ENCODE measurements around the gene GRIK5.
"Not testable (repeated sequence)": the region's sequence is repeated elsewhere in the genome, so short reads cannot be mapped to it uniquely, and the experiment has no call there.

The GRIK5 gene

DNA sequence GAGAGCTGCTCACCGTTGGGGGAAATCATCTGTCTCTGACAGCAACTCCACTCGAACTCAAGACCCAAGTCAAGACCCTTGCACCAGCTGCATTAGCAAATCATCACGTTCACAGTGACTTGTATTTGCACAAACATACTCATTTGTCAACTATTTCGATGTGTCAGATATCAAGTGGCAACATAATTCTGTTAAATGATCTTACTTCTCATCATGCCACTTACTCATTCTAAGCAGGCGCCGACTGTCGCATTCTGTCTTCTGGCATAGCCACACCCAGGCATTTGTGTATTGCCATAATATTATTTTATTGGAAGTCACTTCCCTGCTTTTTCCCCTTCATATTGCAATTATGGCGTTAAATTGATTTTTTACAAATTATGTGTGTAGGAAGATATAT lies 53.0 kb downstream of the GRIK5 start:
- no peak for DNase-seq (ENCODE audit: low read depth)

- not testable (repeated sequence) for DNase-seq (ENCODE audit: low read depth)
Observed at GRCh38 chr19:42012747-42013146, 57.3 kb downstream of the GRIK5 start.

DNA sequence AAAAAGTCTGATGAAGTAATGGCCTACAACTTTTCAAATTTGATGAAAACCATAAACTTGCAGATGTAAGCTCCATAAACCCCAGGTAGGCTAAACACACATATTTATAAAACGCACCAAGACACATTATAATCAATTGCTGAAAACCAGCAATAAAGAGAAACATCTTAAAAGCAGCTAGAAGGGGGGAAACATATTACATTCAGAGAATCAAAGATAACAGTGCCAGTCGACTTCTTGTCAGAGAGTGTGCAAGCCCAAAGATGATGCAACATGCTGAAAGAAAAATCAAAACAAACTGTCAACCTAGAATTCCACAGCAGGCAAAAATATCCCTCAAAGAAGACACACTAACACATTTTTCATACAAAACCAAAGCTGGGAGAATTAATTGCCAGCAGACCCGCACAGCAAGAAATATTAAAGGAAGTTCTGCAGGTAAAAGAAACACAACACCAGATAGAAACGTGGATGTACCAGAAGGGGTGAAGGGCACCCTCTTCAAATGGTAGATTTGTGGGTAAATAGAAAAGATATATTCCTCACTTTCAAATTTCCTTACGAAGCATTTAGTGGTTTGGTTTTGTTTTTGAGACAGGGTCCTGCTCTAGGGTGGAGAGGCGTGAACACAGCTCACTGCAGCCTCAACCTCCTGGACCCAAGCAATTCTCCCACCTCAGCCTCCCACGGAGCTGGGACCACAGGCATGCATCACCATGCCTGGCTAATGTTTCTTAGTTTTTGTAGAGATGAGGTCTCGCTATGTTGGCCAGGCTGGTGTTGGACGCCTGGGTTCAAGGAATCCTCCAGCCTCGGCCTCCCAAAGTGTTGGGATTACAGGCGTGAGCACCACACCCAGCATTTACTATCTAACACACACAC lies 59.5 kb downstream of the GRIK5 start:
- DNase-seq (ENCODE audit: low read depth) = peak; percentile 25

- no peak for DNase-seq (ENCODE audit: low read depth)
Observed at GRCh38 chr19:42006569-42006968, 63.4 kb downstream of the GRIK5 start.

DNA sequence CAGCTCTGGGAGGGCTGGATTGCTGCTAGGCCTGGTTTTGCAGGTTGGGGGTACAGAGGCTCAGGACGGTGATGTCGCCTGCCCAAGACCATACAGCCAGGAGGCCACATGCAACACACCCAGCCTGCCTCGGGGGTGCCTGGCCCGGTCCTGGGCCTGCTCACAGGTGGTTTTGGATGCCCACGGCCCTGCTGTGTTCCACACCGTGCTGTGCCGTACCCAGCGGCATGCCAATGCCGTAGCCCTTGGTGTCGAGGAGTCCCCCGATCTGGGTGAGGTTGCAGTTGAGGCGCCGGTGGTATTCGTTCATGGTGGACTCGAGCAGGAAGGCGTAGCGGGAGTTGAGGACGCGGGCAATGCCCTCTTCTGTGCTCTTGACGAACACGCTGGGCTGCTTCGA lies 64.5 kb downstream of the GRIK5 start:
- DNase-seq (ENCODE audit: low read depth) = no peak

- DNase-seq (ENCODE audit: low read depth) = no peak
Observed at GRCh38 chr19:42003506-42004294, 66.3 kb downstream of the GRIK5 start.

- no peak for DNase-seq (ENCODE audit: low read depth)
Observed at GRCh38 chr19:41999878-42000208, 70.2 kb downstream of the GRIK5 start.

DNA sequence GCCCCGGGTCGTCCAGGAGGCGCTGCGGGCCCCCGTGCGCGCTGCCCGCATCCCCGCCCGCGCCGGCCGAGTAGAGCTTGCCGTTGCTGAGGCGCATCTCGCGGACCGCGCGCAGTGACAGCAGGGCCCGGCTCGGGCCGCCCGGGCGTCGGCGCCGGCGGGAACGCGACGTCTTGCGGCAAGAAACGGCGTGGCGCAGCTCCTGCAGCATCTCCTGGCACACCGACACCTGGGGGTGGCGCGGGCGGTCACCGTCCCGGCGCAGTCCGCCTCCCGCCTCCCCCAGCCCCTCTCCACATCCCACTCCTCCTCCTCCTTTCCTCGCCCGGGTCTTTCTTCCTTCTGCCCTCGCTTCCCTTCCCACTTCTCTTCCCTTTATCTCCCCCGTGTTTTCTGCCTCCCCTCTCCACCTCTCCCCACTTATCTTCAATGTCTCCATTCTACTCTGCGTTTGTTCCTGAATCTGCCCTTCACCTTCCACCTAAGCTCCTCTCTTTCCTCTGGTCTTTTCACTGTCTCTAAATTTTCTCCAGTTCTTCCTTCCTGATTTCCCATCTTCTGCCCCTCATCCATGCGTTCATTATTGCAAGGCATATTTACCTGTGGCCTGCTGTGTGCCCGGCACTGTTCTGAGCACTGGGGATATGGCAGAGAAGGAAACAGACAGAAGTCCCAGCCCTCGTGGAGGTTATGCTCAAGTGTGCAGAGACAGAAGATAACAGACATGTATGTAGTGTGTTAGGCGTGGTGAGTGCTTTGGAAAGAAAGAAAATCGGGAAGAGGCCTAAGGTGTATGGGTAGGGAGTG lies 70.7 kb downstream of the GRIK5 start:
- no peak for DNase-seq (ENCODE audit: low read depth)

- DNase-seq (ENCODE audit: low read depth) = no peak
Observed at GRCh38 chr19:41998246-41999020, 71.6 kb downstream of the GRIK5 start.

DNA sequence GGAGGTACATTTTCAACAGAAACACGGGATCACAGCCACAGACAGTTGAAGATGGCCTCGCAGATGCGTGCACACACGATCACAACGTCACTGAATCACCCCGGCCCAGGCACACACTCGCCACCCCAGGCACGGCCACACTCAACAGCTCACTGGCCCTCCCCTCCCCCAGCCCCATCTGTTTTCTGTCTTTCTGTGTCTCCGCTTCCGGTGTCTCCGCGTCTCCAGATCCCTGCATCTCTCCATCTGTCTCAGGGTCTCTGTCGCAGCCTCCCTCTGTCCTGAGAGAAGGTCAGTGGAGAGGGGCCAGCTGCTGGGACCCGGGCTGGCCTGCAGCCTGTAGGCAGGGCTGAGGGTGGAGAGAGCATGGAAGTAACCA lies 72.2 kb downstream of the GRIK5 start:
- DNase-seq (ENCODE audit: low read depth) = no peak

DNA sequence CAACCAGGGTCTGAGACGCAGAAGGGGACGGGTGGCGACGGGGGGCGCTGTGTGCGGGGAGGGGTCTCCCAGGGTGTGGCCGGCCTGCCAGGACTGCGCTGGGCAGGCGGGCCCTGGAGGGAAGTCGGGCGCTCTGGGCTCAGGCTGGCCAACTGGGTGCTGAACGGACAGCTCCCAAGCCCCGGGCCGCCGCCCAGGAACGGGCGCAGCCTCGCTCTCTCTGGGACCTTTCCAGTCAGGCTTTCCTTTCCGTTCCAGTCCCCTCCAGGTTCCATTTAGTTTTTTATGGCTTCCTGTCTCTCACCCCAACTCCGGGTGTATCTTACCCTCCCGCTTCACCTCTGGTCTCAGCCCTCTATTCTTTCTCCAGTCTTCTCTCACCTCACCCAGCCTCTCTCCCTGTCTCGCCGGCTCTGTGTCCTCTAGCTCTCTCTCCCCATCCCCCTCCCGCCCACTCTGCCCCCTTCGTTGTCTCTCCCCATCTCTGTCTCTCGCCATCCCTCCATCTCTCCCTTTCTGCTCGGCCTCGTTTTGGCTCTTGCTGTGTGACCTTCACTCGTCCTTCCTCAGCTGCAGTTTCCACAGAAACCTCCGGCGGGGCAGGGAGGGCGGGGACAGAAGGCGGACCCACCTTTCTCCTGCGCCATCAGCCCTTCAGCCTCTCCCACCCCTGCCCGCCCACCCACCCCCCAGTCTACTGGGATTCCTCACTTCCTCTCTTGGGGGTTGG lies 72.7 kb downstream of the GRIK5 start:
- no peak for DNase-seq (ENCODE audit: low read depth)

GRCh38 chr19:41995959-41996797 lies 73.8 kb downstream of the GRIK5 start:
- no peak for DNase-seq (ENCODE audit: low read depth)

DNA sequence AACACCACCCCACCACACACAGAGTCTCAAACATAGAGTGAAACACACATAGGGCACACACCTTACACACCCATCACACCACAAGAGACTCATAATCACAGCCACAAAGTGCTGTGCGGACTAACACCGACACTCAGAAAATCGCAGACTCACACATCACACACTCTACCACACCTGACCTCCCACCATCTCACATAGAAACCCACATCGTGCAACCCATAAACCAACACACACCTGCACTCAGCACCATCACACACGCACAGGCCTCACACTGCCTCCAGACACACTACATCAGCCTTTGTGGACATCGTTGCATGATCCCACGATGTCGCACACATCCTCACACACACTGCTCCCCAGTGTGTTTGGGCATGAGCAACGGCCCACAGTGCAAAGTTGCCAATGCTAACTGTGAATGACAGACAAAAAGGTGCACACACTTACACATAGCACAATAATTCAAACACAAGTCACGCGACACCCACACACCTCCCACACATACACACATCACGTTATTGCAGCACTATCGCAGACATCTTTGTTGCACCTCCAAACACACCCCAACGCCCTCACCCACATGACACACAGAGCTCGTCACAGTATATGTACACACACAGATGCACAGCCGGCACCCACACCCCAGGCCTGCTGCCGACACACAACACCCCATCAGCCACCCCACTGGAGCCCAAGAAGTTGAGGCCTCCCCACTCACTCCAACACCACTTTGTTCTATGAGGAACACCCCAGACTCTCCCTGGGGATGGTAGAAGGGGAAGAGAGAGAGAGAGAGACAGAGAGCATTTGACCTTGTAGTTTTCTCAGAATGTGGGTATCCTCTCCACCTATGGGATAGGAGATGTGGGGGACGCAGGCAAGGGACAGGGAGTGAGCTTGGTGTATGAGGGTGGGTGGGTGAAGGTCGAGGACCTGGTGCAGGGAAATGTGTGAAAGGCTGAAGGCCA lies 74.7 kb downstream of the GRIK5 start:
- DNase-seq (ENCODE audit: low read depth) = no peak

GRCh38 chr19:41994521-41994971 lies 75.5 kb downstream of the GRIK5 start:
- no peak for DNase-seq (ENCODE audit: low read depth)

DNA sequence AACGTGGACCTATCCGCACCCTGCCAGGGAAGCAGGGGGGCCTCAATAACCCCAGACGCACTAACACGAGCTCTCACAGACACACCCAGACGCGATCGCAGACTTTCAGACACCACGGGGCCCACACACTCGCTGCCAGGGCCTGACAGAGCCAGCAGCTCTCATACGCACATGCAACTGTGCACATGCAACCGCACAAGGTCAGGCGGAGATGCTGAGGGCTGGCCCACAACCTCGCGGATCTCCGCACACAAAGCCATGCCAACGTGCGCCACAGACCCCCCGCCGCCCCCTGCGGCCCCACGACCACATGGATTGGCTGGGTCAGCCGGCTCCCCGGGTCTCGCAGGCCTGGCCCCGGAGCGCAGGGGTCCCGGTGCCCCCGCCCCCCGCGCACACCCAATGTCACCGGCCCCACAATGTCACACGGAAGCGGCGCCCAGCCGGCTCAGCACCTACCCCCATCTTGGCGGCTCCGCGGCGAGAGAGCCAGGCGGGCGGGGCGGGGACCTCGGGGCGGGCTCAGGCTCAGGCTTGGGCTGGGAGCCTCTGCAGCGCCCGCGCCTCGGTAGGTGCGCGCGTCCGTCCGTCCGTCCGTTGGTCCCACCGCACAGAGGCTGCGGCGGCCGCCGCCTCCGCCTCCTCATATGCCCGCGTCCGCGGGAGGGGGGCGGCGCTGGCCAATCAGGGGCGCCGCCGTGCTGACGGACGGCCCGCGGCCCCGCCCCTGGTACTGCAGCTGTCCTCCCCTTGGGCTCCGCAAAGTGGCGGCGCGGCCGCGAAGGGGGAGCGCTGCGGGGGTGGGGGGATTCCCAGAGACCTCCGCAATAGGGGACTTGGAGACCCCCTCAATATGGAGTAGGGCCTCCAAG lies 76.2 kb downstream of the GRIK5 start, which contains the start of gene ATP1A3:
ATP1A3 (minus strand) TSS at position 619 of the 872 bp plus-strand sequence; CDS start at position 465, 154 bp downstream.
- no peak for DNase-seq (ENCODE audit: low read depth)

- DNase-seq (ENCODE audit: low read depth) = not testable (repeated sequence)
Observed at GRCh38 chr19:41991925-41992569, 78.0 kb downstream of the GRIK5 start.

- no peak for DNase-seq (ENCODE audit: low read depth)
Observed at GRCh38 chr19:41991025-41991424, 79.0 kb downstream of the GRIK5 start.
